Heart left ventricle (tissue), 13 donors: ENCODE measurements around the gene ANKRD45.

ENCODE experiments used
- CTCF ChIP-seq, 12 donors: fragments of 200-600 bp; sonication (generic) in 4 of 12; IDR thresholded peaks; one replicate each; pipeline versions ENCODE4 v1.5.0 to v1.8.0; 2018 to 2022; ENCODE audit warnings: antibody characterized with exemption in 12 of 12, mild to moderate bottlenecking in 5 of 12
- POLR2A ChIP-seq, 2 donors: fragments of 450-650 bp; IDR thresholded peaks; one replicate each; pipeline ENCODE4 v1.6.1; 2017; ENCODE audit warnings: antibody characterized with exemption in 2 of 2, mild to moderate bottlenecking in 2 of 2, moderate library complexity in 2 of 2
- donor health status: ischemic (EF 13 %, LVEDD 7.1; RV severe dilation, severe dysfunction).
- donor health status: DM: no; HTN: yes; CAD: no.
- donor health status: DM: no; HTN: no; CAD: no.
- donor health status: ischemic (EF 25% LVEDD 6.9; RV normal size, moderate dysfunction).
- donor health status: ischemic (EF 25% LVEDD 5.7; RV mildly dilated, moderate dysfunction).
- donor health status: ischemic (EF 35%, LVEDD 5.7; RV mildly dilated, moderate dysfunction).
- donor health status: nonischemic (EF 11% LVEDD 7.7; RV severe dilation, severe dysfunction).
- donor health status: DM: yes; HTN: yes; CAD: no.
- donor health status: PGD.
- donor health status: ischemic (EF 29% LVEDD 5.4; RV normal size, mild dysfunction).
- donor health status: nonischemic (EF 23%, LVEDD 6.1; RV moderate dilation, normal function).

- no peak for TF ChIP-seq CTCF (IDR thresholded peaks at IDR 0.05)
- no peak for TF ChIP-seq POLR2A (IDR thresholded peaks at IDR 0.05)
Measured at GRCh38 chr1:173660306-173660705, 9.3 kb downstream of the ANKRD45 start.
